Sigmoid colon (tissue), 3 donors: ENCODE data around the gene KLHL28.

Experiments
- CTCF ChIP-seq, 4 experiments: fragments of 450-650 bp in 3 of 4; fragments of 200-600 bp in 1 of 4; IDR thresholded peaks; one replicate each; pipeline ENCODE4 v1.5.1; 2016 to 2019; ENCODE audit warnings: antibody characterized with exemption in 4 of 4, mild to moderate bottlenecking in 3 of 4, moderate library complexity in 2 of 4
- POLR2A ChIP-seq, 2 donors: fragments of 450-650 bp; IDR thresholded peaks; one replicate each; pipeline ENCODE4 v1.6.1; 2016; ENCODE audit warnings: antibody characterized with exemption in 2 of 2, mild to moderate bottlenecking in 2 of 2, moderate library complexity in 2 of 2

GRCh38 chr14:44960646-44961045, 1.1 kb downstream of the KLHL28 start:
- TF ChIP-seq CTCF (IDR thresholded peaks at IDR 0.05) (no peak), POLR2A (IDR thresholded peaks at IDR 0.05) (no peak)
